NCI-H1105 (cell line): ENCODE data around the gene IMPDH2.

Experiments
- DNase-seq: peaks from one replicate; lab custom pipeline; 2025; lab: John Stamatoyannopoulos, UW

Gene IMPDH2

GRCh38 chr3:49005998-49006397 is 23.2 kb downstream of the IMPDH2 start:
- DNase-seq, result no peak

- DNase-seq, result no peak
Measured at GRCh38 chr3:49005303-49005680, 23.9 kb downstream of the IMPDH2 start.

GRCh38 chr3:49004352-49005302 is 24.6 kb downstream of the IMPDH2 start:
- DNase-seq, result no peak

- no peak for DNase-seq
Measured at GRCh38 chr3:49001155-49001554, 28.0 kb downstream of the IMPDH2 start.

- DNase-seq, result no peak
Measured at GRCh38 chr3:48999085-48999858, 29.9 kb downstream of the IMPDH2 start.

- DNase-seq, result peak; percentile 60
Measured at GRCh38 chr3:48997714-48998637, 31.2 kb downstream of the IMPDH2 start.

GRCh38 chr3:48997102-48997635 is 32.0 kb downstream of the IMPDH2 start:
- no peak for DNase-seq

- no peak for DNase-seq
Measured at GRCh38 chr3:48996640-48997039, 32.6 kb downstream of the IMPDH2 start.

GRCh38 chr3:48993834-48994233 is 35.4 kb downstream of the IMPDH2 start:
- DNase-seq, result no peak

- no peak for DNase-seq
Measured at GRCh38 chr3:48991851-48992545, 37.2 kb downstream of the IMPDH2 start.

GRCh38 chr3:48990636-48991469 is 38.3 kb downstream of the IMPDH2 start:
- no peak for DNase-seq

- DNase-seq, result no peak
Measured at GRCh38 chr3:48989796-48990635, 39.2 kb downstream of the IMPDH2 start, which contains the start of gene P4HTM. Gene P4HTM (plus strand): TSS chr3:48990241. CDS start chr3:48990257, 16 bp downstream.

GRCh38 chr3:48989126-48989795 is 39.9 kb downstream of the IMPDH2 start:
- DNase-seq, result no peak

GRCh38 chr3:48985831-48986376 is 43.3 kb downstream of the IMPDH2 start:
- DNase-seq, result no peak

GRCh38 chr3:48984663-48985062 is 44.5 kb downstream of the IMPDH2 start:
- no peak for DNase-seq

GRCh38 chr3:48983096-48983495 is 46.1 kb downstream of the IMPDH2 start:
- no peak for DNase-seq

GRCh38 chr3:48982686-48983085 is 46.5 kb downstream of the IMPDH2 start:
- DNase-seq, result no peak

- no peak for DNase-seq
Measured at GRCh38 chr3:48982016-48982415, 47.2 kb downstream of the IMPDH2 start.
